ENCODE measurements around the gene ADAMTS18. TPM values are rescaled to one million over a fixed set of nuclear protein-coding genes. Genes with fewer than 3 reads are reported as not detected.

Gene ADAMTS18, protein sequence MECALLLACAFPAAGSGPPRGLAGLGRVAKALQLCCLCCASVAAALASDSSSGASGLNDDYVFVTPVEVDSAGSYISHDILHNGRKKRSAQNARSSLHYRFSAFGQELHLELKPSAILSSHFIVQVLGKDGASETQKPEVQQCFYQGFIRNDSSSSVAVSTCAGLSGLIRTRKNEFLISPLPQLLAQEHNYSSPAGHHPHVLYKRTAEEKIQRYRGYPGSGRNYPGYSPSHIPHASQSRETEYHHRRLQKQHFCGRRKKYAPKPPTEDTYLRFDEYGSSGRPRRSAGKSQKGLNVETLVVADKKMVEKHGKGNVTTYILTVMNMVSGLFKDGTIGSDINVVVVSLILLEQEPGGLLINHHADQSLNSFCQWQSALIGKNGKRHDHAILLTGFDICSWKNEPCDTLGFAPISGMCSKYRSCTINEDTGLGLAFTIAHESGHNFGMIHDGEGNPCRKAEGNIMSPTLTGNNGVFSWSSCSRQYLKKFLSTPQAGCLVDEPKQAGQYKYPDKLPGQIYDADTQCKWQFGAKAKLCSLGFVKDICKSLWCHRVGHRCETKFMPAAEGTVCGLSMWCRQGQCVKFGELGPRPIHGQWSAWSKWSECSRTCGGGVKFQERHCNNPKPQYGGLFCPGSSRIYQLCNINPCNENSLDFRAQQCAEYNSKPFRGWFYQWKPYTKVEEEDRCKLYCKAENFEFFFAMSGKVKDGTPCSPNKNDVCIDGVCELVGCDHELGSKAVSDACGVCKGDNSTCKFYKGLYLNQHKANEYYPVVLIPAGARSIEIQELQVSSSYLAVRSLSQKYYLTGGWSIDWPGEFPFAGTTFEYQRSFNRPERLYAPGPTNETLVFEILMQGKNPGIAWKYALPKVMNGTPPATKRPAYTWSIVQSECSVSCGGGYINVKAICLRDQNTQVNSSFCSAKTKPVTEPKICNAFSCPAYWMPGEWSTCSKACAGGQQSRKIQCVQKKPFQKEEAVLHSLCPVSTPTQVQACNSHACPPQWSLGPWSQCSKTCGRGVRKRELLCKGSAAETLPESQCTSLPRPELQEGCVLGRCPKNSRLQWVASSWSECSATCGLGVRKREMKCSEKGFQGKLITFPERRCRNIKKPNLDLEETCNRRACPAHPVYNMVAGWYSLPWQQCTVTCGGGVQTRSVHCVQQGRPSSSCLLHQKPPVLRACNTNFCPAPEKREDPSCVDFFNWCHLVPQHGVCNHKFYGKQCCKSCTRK (N-terminal part only)
- under 0.01 TPM in 1 of 2 replicates, not detected in the other for total RNA-seq

GRCh38 chr16:77434530-77435271 is at the start of gene ADAMTS18:
Gene ADAMTS18 (minus strand): TSS chr16:77435034. CDS start chr16:77434695, 339 bp downstream.

Other genes with a start within 250 kb of the ADAMTS18 start
- gene MON1B, start 243.8 kb downstream of the ADAMTS18 start, total RNA-seq, result 17.9 and 21.9 TPM in 2 replicates
- 4.5 TPM in 1 of 2 replicates, not detected in the other for gene SYCE1L, start 235.6 kb downstream of the ADAMTS18 start, total RNA-seq

Measured in cardiac ventricle fibroblast (primary cell).